ENCODE data around the gene DPY19L1.
A peak's percentile ranks its signal among the peaks of the same experiment; 100 is the strongest.
"Not testable (repeated sequence)": the region's sequence is repeated elsewhere in the genome, so short reads cannot be mapped to it uniquely, and the experiment has no call there.

DPY19L1 gene

DNA sequence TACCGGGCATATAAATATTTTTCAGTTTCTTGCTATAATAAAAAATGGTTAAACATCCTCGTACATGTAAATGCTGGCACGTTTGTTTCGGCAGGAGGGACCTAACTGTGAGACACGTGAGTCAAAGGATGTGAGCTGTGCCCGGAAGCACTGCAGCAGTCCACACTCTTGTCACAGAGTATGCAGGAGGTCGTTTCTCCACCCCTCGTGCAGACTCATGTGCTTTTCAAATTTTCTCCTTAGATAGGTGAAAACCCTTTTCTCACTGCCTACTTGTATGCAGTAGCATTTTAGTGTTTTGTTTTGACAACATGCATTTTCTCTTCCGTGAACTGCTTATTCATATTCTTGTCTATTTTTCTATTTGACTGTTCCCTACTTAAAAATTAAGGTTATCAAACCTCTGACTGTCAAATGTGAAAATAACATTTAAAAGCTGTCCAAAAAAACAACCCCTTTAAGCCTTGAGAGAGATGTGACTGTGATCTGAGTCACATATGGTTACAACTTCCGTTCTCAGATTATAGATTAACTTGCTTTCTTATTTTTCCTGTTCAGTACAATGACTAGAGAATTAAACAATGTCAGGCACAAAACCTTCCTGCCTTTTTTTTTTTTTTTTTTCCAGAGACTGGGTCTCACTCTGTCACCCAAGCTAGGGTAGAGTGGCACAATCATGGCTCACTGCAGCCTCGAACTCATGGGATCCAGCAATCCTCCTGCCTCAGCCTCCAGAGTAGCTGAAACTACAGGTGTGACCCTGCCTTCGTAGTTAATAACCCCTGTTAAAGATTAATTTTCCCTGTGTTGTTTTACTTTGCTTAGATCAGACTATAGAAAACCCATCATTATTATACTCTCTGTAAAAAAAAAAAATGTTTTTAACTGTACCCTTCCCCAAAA lies 45.1 kb downstream of the DPY19L1 start:
- DNase-seq (ENCODE audit: low read depth in 2 of 2), result peak; percentile 11 to 49

GRCh38 chr7:34988442-34989125 lies 48.7 kb downstream of the DPY19L1 start:
- DNase-seq (ENCODE audit: low read depth in 2 of 2), result not testable (repeated sequence)

DNA sequence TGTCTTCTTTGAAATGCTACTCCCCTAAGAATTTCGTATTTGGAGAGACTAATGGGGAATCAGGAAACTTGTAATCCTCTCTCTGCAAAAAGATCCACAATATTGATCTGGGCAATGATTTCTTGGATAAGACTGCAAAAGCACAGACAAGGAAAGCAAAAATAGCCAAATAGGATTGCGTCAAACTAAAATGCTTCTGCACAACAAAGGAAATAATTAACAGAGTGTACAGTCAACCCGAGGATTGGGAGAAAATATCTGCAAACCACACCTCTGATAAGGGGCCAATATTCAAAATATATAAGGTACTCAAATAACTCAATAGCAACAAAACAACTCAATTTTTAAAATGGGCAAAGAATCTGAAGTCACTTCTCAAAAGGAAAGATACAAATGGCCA lies 52.1 kb downstream of the DPY19L1 start:
- DNase-seq (ENCODE audit: low read depth in 2 of 2), result not testable (repeated sequence)

DNA sequence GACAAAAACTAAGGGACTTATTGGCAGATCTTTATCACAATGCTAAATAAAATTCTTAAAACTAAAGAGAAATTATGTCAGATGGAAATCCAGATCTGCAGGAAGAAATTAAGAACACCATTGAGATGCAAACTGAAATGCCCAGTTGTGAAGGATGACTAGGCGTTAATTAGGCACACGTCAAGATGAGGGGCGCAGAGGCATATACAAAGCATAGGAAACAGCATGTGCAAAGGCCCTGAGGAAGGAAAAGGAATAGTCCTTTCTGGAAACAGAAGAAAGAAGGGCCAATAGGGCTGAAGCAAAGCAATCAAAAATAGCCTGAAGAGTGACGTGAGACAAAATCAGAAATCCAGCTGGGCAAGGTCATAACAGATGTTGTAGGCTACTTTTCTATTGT lies 53.1 kb downstream of the DPY19L1 start:
- not testable (repeated sequence) for DNase-seq (ENCODE audit: low read depth in 2 of 2)

DNA sequence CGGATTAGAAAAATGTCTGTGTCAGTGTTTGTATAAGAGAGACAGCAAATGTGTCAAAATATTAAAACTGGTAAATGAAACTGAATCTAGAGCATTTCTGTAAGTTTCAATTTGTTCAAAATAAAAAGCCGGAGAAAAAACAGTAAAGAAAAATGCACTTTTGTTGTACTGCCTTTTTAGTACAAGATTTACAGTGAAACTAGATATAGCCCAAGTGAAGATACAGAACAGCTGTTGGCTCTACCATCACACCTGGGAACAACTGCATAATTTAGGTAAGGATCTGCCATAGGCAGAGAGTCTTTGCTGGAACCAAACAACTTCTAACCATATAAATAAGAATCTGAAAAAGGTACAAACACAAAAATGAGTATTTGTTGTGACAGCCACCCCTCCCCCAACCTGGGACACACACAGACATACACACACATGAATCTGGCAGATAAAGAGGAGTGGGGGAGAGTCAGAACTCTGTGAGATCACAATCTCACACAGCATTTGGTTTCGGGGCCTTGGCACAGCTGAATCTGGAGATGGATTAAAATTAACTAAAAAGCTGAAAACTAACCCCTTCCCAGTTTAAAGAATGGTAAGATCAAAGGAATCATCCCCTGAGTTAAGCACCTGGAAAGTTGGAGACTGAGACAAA lies 54.8 kb downstream of the DPY19L1 start:
- DNase-seq (ENCODE audit: low read depth in 2 of 2), result no peak

DNA sequence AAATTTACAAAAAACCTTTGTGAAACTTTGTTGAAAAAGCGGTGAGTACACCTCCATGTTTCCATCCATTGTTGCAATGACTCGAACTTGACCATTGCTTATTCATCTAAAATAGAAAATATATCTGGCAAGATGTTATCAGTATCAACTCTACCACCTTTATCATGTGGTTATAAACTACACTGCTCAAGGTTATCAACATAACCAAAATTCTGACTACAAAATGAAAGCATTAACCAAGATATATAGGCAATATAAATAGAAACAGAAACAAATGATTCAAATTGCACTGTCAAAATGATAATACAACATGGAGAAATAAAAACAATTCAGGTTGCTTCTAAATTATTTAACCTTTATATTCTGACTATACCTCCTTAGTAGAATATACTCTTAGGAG lies 58.2 kb downstream of the DPY19L1 start:
- DNase-seq (ENCODE audit: low read depth in 2 of 2), result not testable (repeated sequence)

- no peak for DNase-seq (ENCODE audit: low read depth in 2 of 2)
Measured at GRCh38 chr7:34973400-34973760, 63.9 kb downstream of the DPY19L1 start.

GRCh38 chr7:34972739-34973399 lies 64.4 kb downstream of the DPY19L1 start:
- not testable (repeated sequence) for DNase-seq (ENCODE audit: low read depth in 2 of 2)

GRCh38 chr7:34967818-34968217 lies 69.5 kb downstream of the DPY19L1 start:
- not testable (repeated sequence) for DNase-seq (ENCODE audit: low read depth in 2 of 2)

- not testable (repeated sequence) for DNase-seq (ENCODE audit: low read depth in 2 of 2)
Measured at GRCh38 chr7:34966504-34966903, 70.8 kb downstream of the DPY19L1 start.

DNA sequence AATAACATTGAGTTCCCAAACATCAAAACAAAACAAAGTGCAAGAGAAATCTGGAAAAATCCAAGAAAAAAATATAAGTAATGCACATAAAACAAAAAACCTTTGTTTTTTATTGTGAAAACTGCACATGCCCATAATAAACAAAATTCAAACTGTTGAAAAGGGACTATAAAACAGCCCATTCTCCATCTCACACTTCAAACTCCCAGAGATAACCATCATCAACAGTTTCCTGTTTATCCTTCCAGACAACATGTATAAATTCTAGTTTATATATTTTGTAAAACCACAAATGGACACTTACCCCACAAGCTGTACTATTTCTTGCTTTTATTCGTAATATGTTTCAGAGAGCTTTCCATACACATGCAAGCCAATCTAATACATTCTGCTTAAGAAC lies 79.3 kb downstream of the DPY19L1 start:
- DNase-seq (ENCODE audit: low read depth in 2 of 2), result no peak

DNA sequence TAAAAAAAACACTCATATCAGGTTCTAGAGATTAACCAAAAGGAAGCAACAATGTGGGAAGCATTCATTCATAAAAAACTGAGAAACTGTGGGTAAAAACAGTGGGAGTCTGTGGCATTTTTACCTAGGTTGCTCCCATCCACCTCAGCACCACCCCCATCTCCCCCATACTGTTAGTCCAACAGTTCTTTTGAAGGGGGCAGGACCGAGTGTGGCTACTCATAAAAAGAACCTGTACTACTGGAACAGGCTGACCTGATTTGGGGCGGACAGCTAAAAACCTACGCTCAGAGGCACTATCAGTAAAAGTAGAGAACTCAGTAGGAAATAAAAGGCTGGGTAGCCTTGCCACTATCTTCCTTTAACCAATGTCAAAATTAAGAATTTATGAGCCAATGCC lies 84.5 kb downstream of the DPY19L1 start:
- no peak for DNase-seq (ENCODE audit: low read depth in 2 of 2)

DNA sequence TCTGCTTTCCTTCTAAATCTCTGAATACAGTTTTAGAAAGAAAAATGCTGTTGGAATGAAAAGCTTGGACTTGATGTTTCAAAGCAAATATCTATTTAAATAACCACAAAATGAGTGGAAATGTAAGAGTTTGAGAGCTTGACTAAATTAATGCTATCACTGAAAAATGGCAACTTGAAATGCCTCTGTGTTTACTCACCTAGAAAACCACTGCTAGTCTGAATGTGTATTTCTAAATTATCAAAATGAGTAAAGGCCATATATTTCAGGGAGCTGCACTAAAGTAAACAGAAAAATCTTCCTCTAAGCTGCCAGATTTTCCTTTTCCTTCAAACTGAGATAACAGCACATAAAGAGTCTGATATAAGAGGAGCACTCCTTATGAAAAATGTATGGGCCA lies 87.9 kb downstream of the DPY19L1 start:
- DNase-seq (ENCODE audit: low read depth in 2 of 2), result no peak

DNA sequence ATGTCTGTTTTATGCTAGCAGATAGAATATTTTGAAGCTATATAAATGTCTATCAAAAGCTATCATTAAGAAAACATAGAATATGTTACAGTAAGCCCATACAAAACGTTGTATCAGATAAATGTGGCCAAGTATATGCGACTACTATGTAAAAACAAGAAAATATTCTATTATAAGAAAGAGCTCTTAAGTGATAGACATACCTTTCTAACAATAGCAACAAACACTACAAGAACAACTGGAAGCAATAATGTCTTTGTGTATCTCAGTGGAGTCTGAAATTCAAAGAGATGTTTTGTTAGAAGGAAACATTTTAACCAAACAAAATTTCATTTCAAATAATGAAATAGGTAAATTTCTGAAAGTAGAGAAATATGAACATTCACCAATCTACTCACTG lies 89.9 kb downstream of the DPY19L1 start:
- DNase-seq (ENCODE audit: low read depth in 2 of 2), result not testable (repeated sequence)

- DNase-seq (ENCODE audit: low read depth in 2 of 2), result no peak
Measured at GRCh38 chr7:34946486-34946885, 90.8 kb downstream of the DPY19L1 start.

- DNase-seq (ENCODE audit: low read depth in 2 of 2), result not testable (repeated sequence)
Measured at GRCh38 chr7:34945894-34946477, 91.3 kb downstream of the DPY19L1 start.

DNA sequence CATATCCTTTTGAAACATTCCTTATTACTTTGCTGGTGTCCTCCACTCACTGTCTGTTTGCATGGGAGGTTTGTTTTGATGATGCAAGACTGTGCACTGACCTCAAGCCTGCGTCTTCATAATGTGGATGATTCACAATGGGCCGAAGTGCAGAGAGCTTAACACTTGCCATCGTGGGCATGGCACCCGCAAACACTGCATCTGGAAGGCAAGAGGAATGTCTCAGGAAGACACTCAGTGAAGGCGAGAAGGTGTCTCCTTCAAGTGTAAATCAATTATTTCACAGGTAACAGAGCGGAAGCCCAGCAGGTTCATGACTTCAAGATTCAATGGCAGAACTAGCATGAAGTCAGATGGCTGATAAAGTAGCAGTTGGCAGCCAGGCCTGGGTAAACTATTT lies 98.1 kb downstream of the DPY19L1 start:
- no peak for DNase-seq (ENCODE audit: low read depth in 2 of 2)

DNA sequence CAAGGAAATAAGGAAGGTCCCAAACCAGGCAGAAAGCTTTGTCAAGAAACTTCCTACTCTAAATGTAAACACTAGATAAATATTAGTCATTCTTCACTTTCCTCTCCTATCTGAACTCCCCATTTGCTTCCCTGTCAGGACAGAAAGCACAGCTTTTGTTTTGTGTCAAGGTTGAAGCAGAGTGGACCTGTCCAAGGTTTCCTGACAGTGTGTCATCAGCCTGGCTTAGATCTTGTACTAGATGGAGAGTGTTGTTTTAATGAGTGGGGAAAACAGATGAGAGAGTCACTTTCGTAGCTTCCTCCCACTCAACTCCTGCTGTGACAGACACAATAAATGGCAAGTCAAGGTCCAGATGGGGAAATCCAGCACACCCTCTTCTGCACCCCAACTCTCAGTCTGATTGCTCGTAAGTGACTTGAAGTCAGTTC lies 101.5 kb downstream of the DPY19L1 start:
- not testable (repeated sequence) for DNase-seq (ENCODE audit: low read depth in 2 of 2)

- no peak for DNase-seq (ENCODE audit: low read depth in 2 of 2)
Measured at GRCh38 chr7:34931739-34932138, 105.5 kb downstream of the DPY19L1 start.

DNA sequence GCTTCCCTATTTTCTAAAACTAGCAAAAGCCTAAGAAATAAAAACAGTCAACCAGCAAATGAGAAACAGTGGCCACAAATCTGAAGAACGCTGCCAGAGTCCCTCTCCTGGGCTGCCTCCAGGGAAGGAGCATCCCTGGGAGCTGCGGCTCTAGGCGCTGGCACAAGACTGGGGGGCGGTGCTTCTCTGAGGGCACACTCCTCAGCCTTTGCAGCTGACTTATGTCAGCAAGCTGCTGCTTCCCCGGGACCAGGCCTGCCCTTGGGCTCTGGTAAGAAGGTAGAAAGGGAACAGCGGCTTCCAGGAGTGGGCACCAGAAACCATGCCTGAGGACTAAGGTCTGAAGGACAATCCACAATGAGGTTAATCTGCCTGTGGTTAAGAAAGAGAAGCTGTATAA lies 107.5 kb downstream of the DPY19L1 start:
- not testable (repeated sequence) for DNase-seq (ENCODE audit: low read depth in 2 of 2)

GRCh38 chr7:34928560-34928959 lies 108.7 kb downstream of the DPY19L1 start:
- no peak for DNase-seq (ENCODE audit: low read depth in 2 of 2)

- peak; percentile 14 to 22 for DNase-seq (ENCODE audit: low read depth in 2 of 2)
Measured at GRCh38 chr7:34928052-34928451, 109.2 kb downstream of the DPY19L1 start.
